Stimulated activated naive CD8-positive, alpha-beta T cell treated with anti-CD3 and anti-CD28 coated beads, Interleukin-15, Interleukin-2, amounts not matched to agents 100 ng/mL and 50 ng/mL, for 24 hours (primary cell): ENCODE measurements around the gene PGLYRP4.
"Not testable (repeated sequence)": the region's sequence is repeated elsewhere in the genome, so short reads cannot be mapped to it uniquely, and the experiment has no call there.

Experiments
- H3K27ac Mint-ChIP-seq: one replicate; pipeline ENCODE4 v1.8.0; 2021; ENCODE audit warnings: mild to moderate bottlenecking, mixed read lengths
- H3K27me3 Mint-ChIP-seq: one replicate; pipeline ENCODE4 v1.8.0; 2021; ENCODE audit warnings: mixed read lengths
- H3K36me3 Mint-ChIP-seq: one replicate; pipeline ENCODE4 v1.8.0; 2021; ENCODE audit warnings: low read depth, mixed read lengths
- H3K4me1 Mint-ChIP-seq: one replicate; pipeline ENCODE4 v1.8.0; 2021; ENCODE audit warnings: low read depth, mixed read lengths
- H3K4me3 Mint-ChIP-seq: one replicate; pipeline ENCODE4 v1.8.0; 2021; ENCODE audit warnings: mild to moderate bottlenecking, mixed read lengths
- H3K9me3 Mint-ChIP-seq: one replicate; pipeline ENCODE4 v1.8.0; 2021; ENCODE audit warnings: mixed read lengths

The PGLYRP4 gene

GRCh38 chr1:153354515-153355193 lies 6.0 kb upstream of the PGLYRP4 start:
- Mint-ChIP-seq H3K27ac (no peak overlapping the region), H3K27me3 (peaks cover 9% of the 10 kb centered on the region), H3K36me3 (no peaks in the 10 kb centered on the region), H3K9me3 (no peaks in the 10 kb centered on the region), H3K4me1 (peaks cover 14% of the 10 kb centered on the region), H3K4me3 (no peak overlapping the region)

- Mint-ChIP-seq H3K27ac (no peak overlapping the region), H3K36me3 (no peaks in the 10 kb centered on the region), H3K4me3 (no peak overlapping the region), H3K9me3 (no peaks in the 10 kb centered on the region), H3K27me3 (peaks cover 14% of the 10 kb centered on the region), H3K4me1 (peaks cover 13% of the 10 kb centered on the region)
Observed at GRCh38 chr1:153353226-153353947, 4.7 kb upstream of the PGLYRP4 start.

- Mint-ChIP-seq H3K4me1 (peaks cover 5% of the 10 kb centered on the region), H3K4me3 (no peak overlapping the region), H3K27ac (no peak overlapping the region), H3K27me3 (peaks cover 22% of the 10 kb centered on the region), H3K36me3 (no peaks in the 10 kb centered on the region), H3K9me3 (no peaks in the 10 kb centered on the region)
Observed at GRCh38 chr1:153352523-153352922, 3.9 kb upstream of the PGLYRP4 start.

- Mint-ChIP-seq H3K9me3 (no peaks in the 10 kb centered on the region), H3K36me3 (no peaks in the 10 kb centered on the region), H3K4me3 (no peak overlapping the region), H3K27ac (no peak overlapping the region), H3K27me3 (peaks cover 28% of the 10 kb centered on the region), H3K4me1 (peaks cover 14% of the 10 kb centered on the region)
Observed at GRCh38 chr1:153350321-153350957, 1.8 kb upstream of the PGLYRP4 start.

- no peak overlapping the region for H3K4me3 Mint-ChIP-seq
- H3K27me3 Mint-ChIP-seq, result peaks cover 31% of the 10 kb centered on the region
- H3K9me3 Mint-ChIP-seq, result no peaks in the 10 kb centered on the region
- peaks cover 20% of the 10 kb centered on the region for H3K4me1 Mint-ChIP-seq
- no peaks in the 10 kb centered on the region for H3K36me3 Mint-ChIP-seq
- H3K27ac Mint-ChIP-seq, result no peak overlapping the region
Observed at GRCh38 chr1:153349363-153350320, 1.0 kb upstream of the PGLYRP4 start.

GRCh38 chr1:153347856-153348255 lies 785 bp downstream of the PGLYRP4 start:
- H3K9me3 Mint-ChIP-seq, result no peaks in the 10 kb centered on the region
- no peaks in the 10 kb centered on the region for H3K36me3 Mint-ChIP-seq
- no peak overlapping the region for H3K4me3 Mint-ChIP-seq
- H3K4me1 Mint-ChIP-seq, result peaks cover 32% of the 10 kb centered on the region
- H3K27ac Mint-ChIP-seq, result no peak overlapping the region
- peaks cover 41% of the 10 kb centered on the region for H3K27me3 Mint-ChIP-seq

GRCh38 chr1:153347049-153347448 lies 1.6 kb downstream of the PGLYRP4 start:
- H3K4me3 Mint-ChIP-seq, H3K36me3 Mint-ChIP-seq, H3K27ac Mint-ChIP-seq, H3K9me3 Mint-ChIP-seq: not testable (repeated sequence)
- peaks cover 49% of the 10 kb centered on the region for H3K27me3 Mint-ChIP-seq
- H3K4me1 Mint-ChIP-seq, result peaks cover 35% of the 10 kb centered on the region

- Mint-ChIP-seq H3K4me1 (peaks cover 35% of the 10 kb centered on the region), H3K27me3 (peaks cover 51% of the 10 kb centered on the region), H3K36me3 (no peaks in the 10 kb centered on the region), H3K4me3 (no peak overlapping the region), H3K27ac (no peak overlapping the region), H3K9me3 (no peaks in the 10 kb centered on the region)
Observed at GRCh38 chr1:153346077-153346723, 2.4 kb downstream of the PGLYRP4 start.

- Mint-ChIP-seq H3K4me3 (no peak overlapping the region), H3K27ac (no peak overlapping the region), H3K27me3 (peaks cover 55% of the 10 kb centered on the region), H3K4me1 (peaks cover 35% of the 10 kb centered on the region), H3K36me3 (no peaks in the 10 kb centered on the region), H3K9me3 (no peaks in the 10 kb centered on the region)
Observed at GRCh38 chr1:153345187-153346076, 3.2 kb downstream of the PGLYRP4 start.

- Mint-ChIP-seq H3K4me1 (peaks cover 42% of the 10 kb centered on the region), H3K4me3 (no peak overlapping the region), H3K27me3 (peaks cover 51% of the 10 kb centered on the region), H3K9me3 (no peaks in the 10 kb centered on the region), H3K36me3 (no peaks in the 10 kb centered on the region), H3K27ac (peak overlapping the region; percentile 3)
Observed at GRCh38 chr1:153344718-153345025, 4.0 kb downstream of the PGLYRP4 start.

- Mint-ChIP-seq H3K4me1 (peaks cover 45% of the 10 kb centered on the region), H3K36me3 (no peaks in the 10 kb centered on the region), H3K4me3 (no peak overlapping the region), H3K9me3 (no peaks in the 10 kb centered on the region), H3K27me3 (peaks cover 49% of the 10 kb centered on the region), H3K27ac (peak overlapping the region; percentile 3)
Observed at GRCh38 chr1:153343811-153344717, 4.6 kb downstream of the PGLYRP4 start.

- Mint-ChIP-seq H3K4me1 (peaks cover 45% of the 10 kb centered on the region), H3K4me3 (no peak overlapping the region), H3K9me3 (no peaks in the 10 kb centered on the region), H3K27me3 (peaks cover 48% of the 10 kb centered on the region), H3K36me3 (no peaks in the 10 kb centered on the region), H3K27ac (no peak overlapping the region)
Observed at GRCh38 chr1:153343040-153343681, 5.5 kb downstream of the PGLYRP4 start.
